Lung (tissue), 12 donors: ENCODE results near the gene PRDX2. TPM values are rescaled to one million over a fixed set of nuclear protein-coding genes. Genes with fewer than 3 reads are reported as not detected.
"Not testable (repeated sequence)": the region's sequence is repeated elsewhere in the genome, so short reads cannot be mapped to it uniquely, and the experiment has no call there.

ENCODE experiments used
- ATAC-seq: fragments of 200-7000 bp; cut with Tn5 transposase; one replicate; pipeline ENCODE4 v1.9.1; 2020; ENCODE audit warnings: moderate number of reproducible peaks; ENCODE audit not compliant: insufficient read depth, low FRiP score
- DNase-seq, 3 donors: peaks; one replicate each; pipeline ENCODE4 v3.0.0-alpha.2; 2013 to 2017
- H3K27ac ChIP-seq, 2 donors: one replicate each; pipeline ENCODE4 v1.5.1; 2013; ENCODE audit warnings: mild to moderate bottlenecking in 2 of 2, moderate library complexity in 2 of 2, control low read depth in 1 of 2, inconsistent platforms in 1 of 2, low read depth in 1 of 2, low read length in 1 of 2
- H3K27me3 ChIP-seq, 3 donors: one replicate each; pipeline ENCODE4 v1.5.1; 2013; ENCODE audit warnings: low read length in 2 of 3; ENCODE audit not compliant: control insufficient read depth in 3 of 3, insufficient read depth in 3 of 3
- H3K36me3 ChIP-seq, 4 donors: one replicate each; pipeline ENCODE4 v1.5.1; 2013; ENCODE audit warnings: low read length in 4 of 4, mild to moderate bottlenecking in 1 of 4, moderate library complexity in 1 of 4; ENCODE audit not compliant: control insufficient read depth in 4 of 4, insufficient read depth in 4 of 4
- H3K4me1 ChIP-seq, 5 donors: one replicate each; pipeline ENCODE4 v1.5.1; 2013; ENCODE audit warnings: low read length in 5 of 5, mild to moderate bottlenecking in 2 of 5, moderate library complexity in 1 of 5; ENCODE audit not compliant: control insufficient read depth in 5 of 5, insufficient read depth in 5 of 5
- H3K4me3 ChIP-seq: one replicate; pipeline ENCODE4 v1.5.1; 2013; ENCODE audit warnings: mild to moderate bottlenecking, control low read depth, moderate library complexity
- H3K9ac ChIP-seq, 2 donors: one replicate each; pipeline ENCODE4 v1.5.1; 2013; ENCODE audit warnings: low read length in 2 of 2, control low read depth in 1 of 2; ENCODE audit not compliant: insufficient read depth in 1 of 2
- H3K9me3 ChIP-seq, 4 donors: one replicate each; pipeline ENCODE4 v1.5.1; 2013; ENCODE audit warnings: low read length in 3 of 4, mild to moderate bottlenecking in 1 of 4, moderate library complexity in 1 of 4; ENCODE audit not compliant: control insufficient read depth in 4 of 4, insufficient read depth in 3 of 4
- CTCF ChIP-seq: IDR thresholded peaks from 2 replicates; pipeline ENCODE4 v1.5.1; 2012; ENCODE audit warnings: mild to moderate bottlenecking; ENCODE audit errors: control extremely low read depth, extremely low read depth
- WGBS, 2 donors: extraction: QIAGEN DNeasy Blood & Tissue Kit; methylation state at CpG; one replicate each; pipeline ENCODE4 v1.1.7; 2013; 5-methylcytosine and 5-hydroxymethylcytosine counted together
- polyA plus RNA-seq, 2 donors: library from polyadenylated mRNA; stranded (reverse); fragments of 200-250 nt; gene quantifications; one replicate each; pipeline ENCODE4 v1.2.1, GENCODE V29; 2013
- total RNA-seq, 2 donors: library from RNA; depleted of rRNA in 1 of 2; stranded (reverse); fragments of >200 nt in 1 of 2; gene quantifications; one replicate each; pipeline ENCODE4 v1.2.1, GENCODE V29; 2014 to 2021
- donor health status: control.
- donor health status: control.
- donor health status: Bipolar disorder and iron deficiency.
- donor health status: healthy.
- donor health status: DM: yes; HTN: yes; CAD: no.

The PRDX2 gene
- total and polyA plus RNA-seq, 4 donors: 132 to 196 (median 173) TPM

GRCh38 chr19:12821761-12822160, 20.2 kb upstream of the PRDX2 start:
- peaks cover 0 to 4% (median 1%) of the 10 kb centered on the region in 4 donors for H3K9me3 ChIP-seq

GRCh38 chr19:12817810-12818209, 16.2 kb upstream of the PRDX2 start:
- H3K36me3 ChIP-seq, H3K9ac ChIP-seq, H3K4me1 ChIP-seq, H3K9me3 ChIP-seq, H3K4me3 ChIP-seq, H3K27me3 ChIP-seq, DNase-seq, H3K27ac ChIP-seq, ATAC-seq: not testable (repeated sequence)
- 94 to 95% methylated on average over 11 of the region's 11 CpGs for WGBS, 2 donors

More at GRCh38 chr19:12821761-12822160, 20.2 kb upstream of the PRDX2 start:
- DNase-seq (no peak), ATAC-seq (no peak)
- TF ChIP-seq CTCF: no peak
- H3K9ac ChIP-seq: no peak overlapping the region
- peaks cover 0 to 5% (median 0%) of the 10 kb centered on the region in 5 donors for H3K4me1 ChIP-seq
- H3K4me3 ChIP-seq: no peak overlapping the region
- peaks cover 0 to 5% (median 0%) of the 10 kb centered on the region in 3 donors for H3K27me3 ChIP-seq
- no peak overlapping the region for H3K27ac ChIP-seq
- no peaks in the 10 kb centered on the region for H3K36me3 ChIP-seq
- WGBS, 2 donors: 87 to 92% methylated on average over 2 of the region's 2 CpGs

GRCh38 chr19:12817188-12817587, 15.6 kb upstream of the PRDX2 start:
- not testable (repeated sequence) for H3K9ac ChIP-seq, H3K27me3 ChIP-seq, ATAC-seq, H3K36me3 ChIP-seq, H3K4me3 ChIP-seq, H3K9me3 ChIP-seq, DNase-seq, H3K4me1 ChIP-seq, H3K27ac ChIP-seq
- 94 to 96% methylated on average over 6 of the region's 6 CpGs for WGBS, 2 donors

- H3K27me3 ChIP-seq: no peaks in the 10 kb centered on the region
- no peak for ATAC-seq
- no peak overlapping the region for H3K9ac ChIP-seq
- DNase-seq: no peak
- no peak overlapping the region for H3K4me3 ChIP-seq
- no peak overlapping the region for H3K27ac ChIP-seq
- H3K36me3 ChIP-seq: peaks cover 0 to 12% (median 9%) of the 10 kb centered on the region in 4 donors
- no peak for TF ChIP-seq CTCF
- no peaks in the 10 kb centered on the region for H3K4me1 ChIP-seq
- 95 to 97% methylated on average over 7 of the region's 7 CpGs for WGBS, 2 donors
- H3K9me3 ChIP-seq: no peaks in the 10 kb centered on the region
These were observed 13.5 kb upstream of the PRDX2 start for GRCh38 chr19:12815088-12815487.
